ENCODE results near the gene SPPL2B.

- TF ChIP-seq POLR2AphosphoS5 (IDR thresholded peaks at IDR 0.05; ENCODE audit: low read depth, low read length) (no peak), POLR2A (IDR thresholded peaks at IDR 0.05; ENCODE audit: low read depth, low read length) (no peak), TAF1 (IDR thresholded peaks at IDR 0.05; ENCODE audit: low read depth, low read length) (no peak), SPI1 (IDR thresholded peaks at IDR 0.05; ENCODE audit: low read depth, low read length) (no peak)
These were observed 17.4 kb upstream of the SPPL2B start for GRCh38 chr19:2311093-2311492.

Measured in GM12891 (cell line).